GM18858 (cell line): Measurements from ENCODE around the gene ADAM10.

Experiments used
- ATAC-seq: cut with Tn5 transposase; IDR thresholded peaks from one replicate; pipeline ENCODE4 v1.9.1; 2021; ENCODE audit not compliant: unreplicated experiment

ADAM10 gene

DNA sequence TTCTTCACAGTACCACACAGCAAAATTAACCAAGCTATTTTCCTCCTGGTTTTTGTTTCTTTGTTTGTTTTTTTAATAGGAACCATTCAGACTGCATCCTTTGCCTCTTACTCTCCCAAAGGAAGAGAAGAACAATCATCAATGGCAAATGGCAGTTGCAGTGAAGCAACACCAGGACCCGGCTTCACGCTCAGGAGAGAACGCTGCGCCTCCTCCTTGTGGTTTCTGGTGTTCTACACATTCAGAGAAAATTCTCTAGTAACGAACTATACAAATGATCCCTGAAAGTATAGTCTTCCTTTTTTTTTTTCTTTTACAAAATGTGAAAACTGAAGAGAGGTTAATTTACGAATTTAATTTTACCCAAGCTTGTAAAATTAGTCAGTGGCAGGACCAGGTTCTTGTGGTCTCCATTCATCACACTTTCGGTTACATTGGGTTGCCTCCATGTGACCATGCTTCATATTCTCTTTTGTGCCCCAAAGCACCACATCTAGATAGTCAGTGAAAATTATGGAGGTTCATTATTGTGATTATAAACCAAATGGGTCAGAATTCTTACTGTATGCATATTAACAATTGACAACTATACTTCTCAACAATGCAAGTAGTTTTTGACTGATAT is 11.0 kb upstream of the ADAM10 start:
- no peak for ATAC-seq

DNA sequence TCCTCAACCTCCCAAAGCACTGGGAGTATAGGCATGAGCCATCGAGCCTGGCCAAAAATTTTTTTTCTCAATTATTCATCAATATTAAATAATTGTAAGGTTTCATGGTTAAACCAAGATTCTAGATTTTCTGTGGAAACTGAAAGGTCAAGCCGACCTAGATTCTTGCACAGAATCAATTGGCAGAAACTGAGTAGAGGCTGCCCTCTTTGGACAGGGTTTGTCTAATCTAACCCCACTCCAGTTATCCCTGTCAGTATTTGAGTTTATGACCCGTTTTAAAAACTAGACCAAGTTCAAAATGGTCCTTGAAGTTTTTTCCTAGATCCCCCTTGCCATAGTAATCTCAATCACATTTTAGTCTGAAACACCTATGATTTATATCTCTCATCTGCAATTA is 8.6 kb upstream of the ADAM10 start:
- ATAC-seq: no peak

DNA sequence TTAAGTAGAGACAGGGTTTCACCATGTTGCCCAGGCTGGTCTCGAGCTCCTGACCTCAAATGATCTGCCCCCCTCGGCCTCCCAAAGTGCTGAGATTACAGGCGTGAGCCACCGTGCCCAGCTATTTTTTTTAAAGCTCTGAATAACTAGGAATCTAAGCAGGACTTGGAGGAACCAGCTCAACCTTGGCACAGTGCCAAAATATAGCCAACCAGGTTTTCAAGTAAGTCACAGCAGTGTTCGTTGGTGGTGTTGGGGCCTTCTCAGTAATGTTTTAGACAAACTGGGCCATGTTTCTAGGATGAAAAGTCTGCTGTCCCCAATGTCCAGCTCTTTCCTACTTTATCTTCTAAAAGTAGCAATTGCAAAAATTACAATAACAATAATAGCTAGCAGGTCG is 6.4 kb upstream of the ADAM10 start:
- ATAC-seq: no peak

DNA sequence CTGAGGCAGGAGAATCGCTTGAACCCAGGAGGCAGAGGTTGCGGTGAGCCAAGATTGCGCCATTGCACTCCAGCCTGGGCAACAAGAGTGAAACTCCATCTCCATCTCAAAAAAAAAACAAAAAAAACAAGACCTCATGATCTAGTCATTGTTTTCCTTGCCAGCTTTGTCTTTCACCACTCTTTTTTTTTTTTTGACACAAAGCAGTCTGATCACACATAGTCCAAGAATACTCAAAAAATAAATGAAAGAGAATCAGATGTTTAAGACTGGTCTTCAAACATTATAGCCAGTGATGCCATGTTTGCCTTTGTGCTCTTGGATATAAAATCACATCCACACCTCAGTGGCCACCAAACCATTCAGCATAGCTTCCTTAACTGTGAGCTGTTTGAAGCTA is 5.8 kb upstream of the ADAM10 start:
- no peak for ATAC-seq

DNA sequence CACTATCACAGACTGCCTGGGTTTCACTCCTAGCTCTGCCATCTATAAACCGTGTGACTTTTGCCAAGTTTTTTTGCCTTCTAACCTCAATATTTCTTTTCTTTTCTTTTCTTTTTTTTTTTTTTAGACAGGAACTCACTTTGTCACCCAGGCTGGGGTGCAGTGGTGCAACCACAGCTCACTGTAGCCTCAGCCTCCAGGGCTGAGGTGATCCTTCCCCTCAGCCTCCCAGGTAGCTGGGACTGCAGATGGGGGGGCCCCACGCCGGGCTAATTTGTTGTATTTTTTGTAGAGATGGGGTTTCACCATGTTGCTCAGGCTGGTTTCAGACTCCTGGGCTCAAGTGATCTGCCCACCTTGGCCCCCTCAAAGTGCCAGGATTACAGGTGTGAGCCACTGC is 3.2 kb upstream of the ADAM10 start:
- no peak for ATAC-seq

DNA sequence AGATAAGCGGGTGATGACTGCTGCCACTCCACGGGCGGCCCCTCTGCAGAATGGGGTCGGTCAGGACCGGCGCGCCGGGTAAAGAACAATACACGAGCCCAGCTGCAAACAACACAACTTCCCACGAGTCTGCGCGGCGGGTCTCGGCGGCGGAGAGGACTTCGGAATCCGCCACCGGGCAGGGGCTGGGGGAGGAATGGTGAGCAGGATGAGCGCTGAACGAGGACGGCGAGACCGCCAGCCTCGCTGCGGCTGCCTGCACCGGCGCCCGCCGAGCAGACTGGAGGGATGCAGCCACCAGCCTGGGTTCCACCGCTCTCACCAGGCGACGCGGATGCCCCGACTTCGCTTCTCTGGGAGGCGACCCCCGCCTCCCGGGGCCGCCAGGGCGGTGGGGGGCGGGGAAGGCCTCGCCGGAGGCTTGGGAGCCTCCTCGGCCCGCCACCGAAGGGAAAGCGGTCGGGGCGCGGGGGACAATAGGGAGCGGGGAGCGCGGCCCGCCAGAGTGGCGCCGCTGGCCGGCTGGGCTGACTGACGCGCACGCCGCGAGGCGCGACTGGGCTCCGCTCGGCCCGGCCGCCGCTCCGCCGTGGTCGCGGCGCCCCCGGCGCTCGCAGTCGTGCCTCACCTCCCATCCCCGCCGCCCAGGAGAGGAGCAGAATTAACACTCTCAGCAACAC is 515 bp downstream of the ADAM10 start:
- ATAC-seq: peak; percentile 20

DNA sequence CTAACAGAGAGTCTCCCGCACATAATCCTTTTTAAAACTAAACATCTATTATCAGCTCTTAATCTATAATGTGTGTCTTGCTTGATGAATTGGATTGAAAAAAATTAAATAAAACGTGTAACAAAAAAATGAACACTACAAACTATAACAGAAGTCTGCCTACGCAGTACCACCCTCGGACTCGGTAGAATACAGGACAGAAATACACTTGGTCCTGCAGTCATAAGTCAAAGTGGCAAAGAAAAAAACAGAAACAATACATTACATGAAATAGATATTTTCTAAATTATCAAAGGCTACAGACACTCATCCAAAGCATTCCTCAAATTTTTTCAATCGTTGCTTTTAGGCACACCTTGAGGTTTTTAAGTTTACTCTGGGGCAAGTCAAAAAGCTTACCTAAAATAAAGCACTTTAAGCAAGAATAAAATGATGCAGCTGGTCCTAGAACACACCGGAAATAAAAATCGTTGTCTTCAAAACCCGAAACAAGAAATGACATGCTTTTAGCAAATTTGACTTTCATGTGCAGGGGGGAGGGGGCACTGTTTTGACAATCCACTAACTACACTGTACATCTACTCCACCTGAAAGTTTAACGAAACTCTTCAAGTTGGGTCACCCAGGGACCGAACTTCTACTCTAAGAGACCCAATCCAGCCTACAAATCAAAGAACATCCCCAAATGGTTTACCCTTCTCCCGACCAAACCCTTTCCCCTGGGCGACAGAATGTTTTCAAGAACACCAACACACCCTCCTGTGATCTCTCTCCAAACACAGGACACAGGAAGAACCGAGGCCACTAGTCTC is 1.3 kb downstream of the ADAM10 start:
- no peak for ATAC-seq

DNA sequence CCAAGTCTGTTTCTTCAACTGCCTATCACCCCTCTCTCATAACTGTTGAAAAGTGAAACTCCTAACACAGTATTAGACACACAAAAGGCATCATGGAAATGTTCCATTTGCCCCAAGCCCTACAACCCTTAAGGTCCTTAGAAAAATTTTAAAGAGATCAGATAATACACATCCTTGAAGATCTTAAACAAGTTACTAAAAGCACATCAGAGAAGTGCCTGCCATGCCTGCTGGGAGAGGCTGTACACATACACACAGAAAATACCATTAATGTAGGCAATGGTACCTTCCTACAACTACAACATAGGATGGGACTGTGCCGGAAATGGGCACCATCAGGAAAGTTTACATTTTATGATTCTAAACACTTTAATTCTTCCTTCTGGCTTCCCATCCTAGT is 3.3 kb downstream of the ADAM10 start:
- ATAC-seq: no peak

DNA sequence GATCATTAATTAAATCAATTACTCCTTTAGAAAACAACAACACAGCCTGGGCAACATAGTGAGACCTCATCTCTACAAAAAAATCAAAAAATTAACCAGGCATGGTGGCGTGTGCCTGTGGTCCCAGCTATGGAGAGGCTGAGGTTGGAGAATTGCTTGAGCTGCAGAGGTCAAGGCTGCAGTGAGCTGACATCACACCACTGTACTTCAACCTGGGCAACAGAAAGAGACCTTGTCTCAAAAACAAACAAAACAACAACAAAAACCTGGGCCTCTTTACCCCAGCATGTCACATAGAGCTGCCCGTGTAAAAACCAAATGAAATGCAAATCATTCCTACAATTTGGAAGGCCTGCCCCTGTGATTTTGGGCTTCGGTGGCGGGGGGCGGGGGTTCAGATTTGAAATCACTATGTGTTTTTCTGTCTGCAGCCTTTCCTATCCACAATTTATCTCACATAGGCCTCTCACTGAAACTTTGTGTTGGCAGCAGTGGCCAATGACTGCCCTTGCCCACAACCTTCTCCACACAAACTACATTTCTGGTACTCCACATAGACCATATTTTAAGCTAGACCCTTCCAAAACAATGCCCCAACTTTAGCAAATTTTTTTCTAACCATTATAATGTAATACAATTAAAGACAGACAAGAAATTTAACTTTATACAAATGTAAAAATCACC is 6.5 kb downstream of the ADAM10 start:
- no peak for ATAC-seq

DNA sequence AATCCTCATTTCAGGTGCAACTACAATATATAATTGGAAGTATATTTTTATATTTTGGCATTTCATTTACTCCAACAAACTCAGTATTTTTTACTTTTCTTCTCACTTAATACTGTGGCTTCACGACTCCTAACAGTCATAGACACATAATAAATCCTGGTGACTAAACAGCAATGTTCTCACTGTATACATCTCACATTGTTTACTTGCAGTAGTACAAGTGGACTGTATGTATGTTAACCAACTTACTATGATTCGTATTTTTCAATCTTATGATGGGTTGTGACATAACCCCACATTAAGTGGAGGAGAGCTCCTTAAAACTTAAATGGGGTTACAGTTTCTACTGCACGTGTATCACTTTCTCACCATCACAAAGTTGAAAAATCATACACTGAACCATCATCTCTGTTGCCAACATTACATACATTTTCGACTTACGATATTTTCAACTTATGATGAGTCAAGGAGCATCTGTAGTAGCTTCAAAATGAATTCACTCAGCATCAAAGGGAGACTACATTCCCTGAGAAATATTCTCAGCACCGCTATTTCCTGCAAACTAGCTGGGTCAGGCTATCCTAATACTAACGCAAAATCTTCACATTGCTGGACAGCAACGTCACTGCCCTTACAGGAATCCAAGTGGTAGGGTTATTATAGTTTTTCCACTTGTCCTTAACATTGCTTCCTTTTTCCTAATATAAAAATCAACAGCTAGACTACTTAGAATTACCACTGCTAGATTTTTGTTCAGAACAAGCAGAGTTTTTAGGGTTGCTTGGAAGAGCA is 7.3 kb downstream of the ADAM10 start:
- ATAC-seq: no peak

DNA sequence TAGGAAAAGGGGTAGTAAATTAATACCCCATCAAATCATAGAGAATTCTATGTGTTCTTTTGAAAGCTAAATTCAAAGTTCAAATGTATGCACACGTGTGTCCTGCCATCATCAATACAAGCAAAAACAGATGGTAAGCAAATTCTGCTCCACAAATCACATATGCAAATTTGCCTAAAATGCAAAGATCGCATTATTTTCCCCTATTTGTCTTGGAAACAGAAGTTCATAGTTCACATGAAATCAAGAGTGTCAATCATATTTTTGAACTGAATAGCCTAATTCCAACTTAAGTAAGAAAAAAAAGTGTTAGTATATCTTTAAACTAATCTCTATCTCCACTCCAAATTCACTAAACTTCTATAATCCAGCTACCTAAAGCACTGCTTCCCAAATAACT is 8.5 kb downstream of the ADAM10 start:
- ATAC-seq: no peak

DNA sequence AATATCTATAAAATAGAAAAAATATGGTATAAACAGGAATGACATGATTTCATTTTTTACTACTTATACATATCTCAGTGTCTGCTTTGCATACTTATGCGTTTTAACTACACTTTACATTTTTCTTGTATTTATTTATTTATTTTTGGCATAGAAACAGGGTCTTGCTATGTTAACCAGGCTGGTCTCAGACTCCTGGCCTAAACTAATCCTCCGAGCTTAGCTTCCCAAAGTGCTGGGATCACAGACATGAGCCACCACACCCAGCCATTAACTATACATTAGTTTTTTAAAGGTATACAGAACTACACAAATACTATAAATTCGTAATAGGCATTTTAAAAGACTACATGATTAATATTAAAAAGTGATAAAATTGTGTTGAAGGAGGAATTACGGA is 9.1 kb downstream of the ADAM10 start:
- ATAC-seq: no peak

DNA sequence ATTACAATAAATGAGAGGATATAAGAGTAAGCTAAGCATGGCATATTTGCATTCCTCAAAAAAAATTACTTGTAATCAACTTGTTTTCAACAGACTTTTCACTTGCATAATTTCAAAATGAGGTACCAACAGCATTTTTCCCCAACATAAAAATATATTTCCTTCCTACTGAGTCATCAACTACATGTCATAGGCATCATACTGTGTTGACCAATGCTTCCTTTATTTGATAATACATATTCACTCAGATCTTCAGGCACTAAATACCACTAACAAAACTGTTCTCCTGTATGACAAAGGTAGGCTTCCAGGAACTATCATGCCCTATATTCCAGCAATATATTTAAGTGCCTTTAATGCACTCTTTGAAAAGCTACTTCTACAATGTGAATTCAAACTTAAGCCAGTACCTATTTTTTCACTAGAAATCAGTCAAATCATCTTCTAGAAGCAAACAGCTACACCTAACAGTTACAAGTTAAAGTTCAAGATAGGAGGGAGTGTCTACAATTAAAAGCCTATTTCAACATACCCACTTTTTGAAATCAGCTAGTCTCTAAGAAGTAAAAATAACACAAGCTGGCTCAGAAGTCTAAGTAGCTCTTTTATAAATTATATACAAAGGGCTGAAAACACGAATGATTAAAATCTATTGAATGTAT is 11.3 kb downstream of the ADAM10 start:
- no peak for ATAC-seq

DNA sequence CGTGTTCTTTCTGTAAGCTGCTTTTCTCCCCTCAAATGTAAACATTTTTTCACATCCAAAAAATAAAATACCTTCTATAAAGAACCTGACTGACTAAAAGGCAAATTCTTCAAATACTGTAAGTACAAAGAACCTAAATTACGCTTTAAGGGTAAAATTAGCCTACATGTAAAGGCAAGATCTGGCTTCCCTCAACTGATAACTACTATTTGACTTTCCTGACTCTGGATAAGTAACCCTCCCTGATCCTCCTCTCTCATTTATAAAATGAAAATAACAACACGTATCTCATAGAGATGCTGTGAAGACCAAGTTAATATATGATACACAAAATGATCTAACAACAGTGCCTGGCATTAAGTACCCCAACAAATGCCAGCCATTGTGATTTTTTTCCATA is 12.2 kb downstream of the ADAM10 start:
- no peak for ATAC-seq

DNA sequence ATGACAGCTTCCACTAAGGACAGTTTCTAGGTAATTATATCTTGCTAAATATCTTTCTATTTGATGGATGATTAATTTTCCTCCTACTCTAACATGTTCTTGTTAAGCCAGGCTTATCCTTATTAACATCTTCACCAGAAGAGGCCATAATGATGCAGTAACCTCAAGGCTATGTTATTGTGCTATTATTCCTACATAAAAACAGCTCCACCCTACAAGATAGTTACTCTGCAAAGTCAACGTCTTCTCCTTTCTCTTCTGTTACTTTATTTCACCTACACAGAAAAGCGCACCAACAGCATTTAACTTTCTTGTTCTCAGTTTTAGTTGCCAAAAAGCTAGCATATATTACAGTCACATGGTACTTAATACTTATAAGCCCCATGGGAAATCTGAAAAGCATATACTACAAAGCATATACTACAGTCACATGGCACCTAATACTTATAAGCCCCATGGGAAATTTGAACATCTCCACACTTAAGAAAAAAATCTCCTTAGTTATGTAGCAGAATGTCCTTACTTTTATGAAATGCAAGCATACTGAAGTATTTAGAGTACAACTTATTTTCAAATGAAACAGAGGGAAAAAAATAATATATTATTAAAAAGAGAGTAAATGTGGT is 13.4 kb downstream of the ADAM10 start:
- no peak for ATAC-seq

DNA sequence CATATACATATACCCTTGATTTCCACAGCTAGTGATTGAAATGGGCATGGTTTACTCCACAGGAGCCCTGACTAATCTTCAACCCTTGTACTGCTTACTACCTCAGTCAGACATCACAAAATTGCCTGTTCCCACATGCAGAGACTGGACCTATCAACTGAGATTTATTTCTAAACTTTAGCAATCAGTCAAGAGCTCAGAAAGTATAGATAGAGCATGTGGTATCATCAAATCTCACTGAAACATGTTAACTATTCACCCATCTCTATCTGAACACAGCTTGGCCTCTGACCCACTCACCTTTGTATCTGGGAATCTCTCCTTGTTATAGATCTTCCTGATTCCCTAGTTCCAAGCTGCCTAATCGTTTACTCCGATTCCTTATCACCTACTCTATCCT is 14.6 kb downstream of the ADAM10 start:
- ATAC-seq: no peak

DNA sequence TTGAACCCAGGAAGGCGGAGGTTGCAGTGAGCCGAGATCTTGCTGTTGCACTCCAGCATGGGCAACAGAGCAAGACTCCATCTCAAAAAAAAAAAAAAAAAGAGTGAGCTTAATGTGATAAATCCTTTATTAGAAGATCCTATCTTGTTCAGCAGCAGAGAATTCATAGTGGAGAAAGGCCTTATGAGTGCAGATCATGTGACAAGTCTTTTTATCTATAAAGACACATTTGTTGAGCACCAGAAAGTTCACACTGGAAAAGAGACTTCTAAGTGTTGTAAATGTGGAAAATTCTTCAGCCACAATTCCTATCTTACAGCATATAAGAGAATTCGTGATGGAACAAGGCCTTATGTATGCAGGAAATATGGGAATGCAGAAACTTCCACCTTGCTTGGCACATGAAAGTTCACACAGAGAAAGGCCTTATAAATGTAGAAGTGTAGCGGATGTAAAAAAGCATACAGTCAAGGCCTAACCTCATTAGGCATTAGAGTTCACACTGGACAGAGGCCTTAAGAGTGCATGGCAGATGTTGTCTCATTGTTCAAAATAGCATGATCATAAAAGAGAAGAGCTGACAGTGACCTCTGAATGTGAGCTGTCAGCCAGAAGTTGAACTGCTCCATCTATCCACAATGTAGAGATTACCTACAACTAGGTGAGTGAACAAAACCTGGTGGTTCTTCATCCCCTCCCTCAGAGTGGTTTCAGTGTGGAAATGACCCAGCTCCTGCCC is 16.7 kb downstream of the ADAM10 start:
- ATAC-seq: no peak

DNA sequence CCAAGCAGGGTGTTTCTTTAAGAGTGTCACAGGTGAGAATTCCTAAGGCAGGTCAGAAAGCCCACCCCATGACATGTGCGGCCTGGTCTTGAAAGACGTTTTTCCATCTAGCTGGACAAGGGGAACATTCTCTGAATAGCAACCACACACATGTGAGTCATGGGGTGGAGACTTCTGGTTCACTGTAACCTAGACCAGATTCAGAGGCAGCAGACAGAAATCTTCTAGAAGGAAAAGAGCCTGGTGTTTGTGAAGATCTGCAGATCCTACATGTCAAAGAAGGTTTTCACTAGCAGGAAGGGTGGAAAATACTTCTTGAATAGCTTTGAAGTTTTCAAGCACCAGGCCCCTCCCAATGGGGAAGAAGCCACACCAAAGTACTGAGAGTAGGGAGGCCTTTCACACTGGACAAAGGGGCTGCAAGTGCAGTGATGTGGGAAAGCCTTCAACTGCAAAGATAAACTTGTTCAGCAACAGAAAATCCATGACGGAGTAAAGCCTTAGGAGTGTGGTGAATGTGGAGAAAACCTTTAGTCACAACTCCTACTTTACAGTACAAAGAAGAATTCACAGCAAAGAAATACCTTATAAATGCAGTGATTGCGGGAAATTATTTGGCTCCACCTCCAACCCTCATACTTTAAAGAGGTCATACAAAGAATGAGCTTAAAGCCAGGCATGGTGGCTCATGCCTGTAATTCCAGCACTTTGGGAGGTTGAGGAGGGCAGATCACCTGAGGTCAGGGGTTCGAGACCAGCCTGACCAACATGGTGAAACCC is 17.6 kb downstream of the ADAM10 start:
- no peak for ATAC-seq
